Measurements from ENCODE around the gene PRKN. TPM values are rescaled to one million over a fixed set of nuclear protein-coding genes. Genes with fewer than 3 reads are reported as not detected.

PRKN gene
- total and polyA plus RNA-seq, 2 donors (not counting 3 experiments of a cell fraction or from before 2014, with no cell fraction given) = 0.06 TPM; not detected in 1

- FAIRE-seq (no peak), DNase-seq (ENCODE audit: low read depth, low spot score) (no peak)
- H3K4me2 ChIP-seq (ENCODE audit: insufficient read depth, low read length) = no peak overlapping the region
- H3K79me2 ChIP-seq (ENCODE audit: control insufficient read depth, insufficient read depth, low read length) = no peaks in the 10 kb centered on the region
- POLR2A ChIA-PET = no interaction called here
- intact Hi-C loops (cut with micrococcal nuclease) = no loop called here
- CTCF ChIA-PET = no interaction called here
- no peak overlapping the region for H3K4me3 ChIP-seq (replicated peaks in 1 of 3; ENCODE audit: insufficient read depth in 1 of 3, low read depth in 1 of 3, low read length in 3 of 3)
- H2AFZ ChIP-seq (ENCODE audit: low read depth, low read length) = no peak overlapping the region
- H3K36me3 ChIP-seq (ENCODE audit: control insufficient read depth in 2 of 2, extremely low read depth in 1 of 2, insufficient read depth in 2 of 2, low read length in 2 of 2) = no peaks in the 10 kb centered on the region
- no peaks in the 10 kb centered on the region for H3K27me3 ChIP-seq (ENCODE audit: control insufficient read depth in 2 of 2, insufficient read depth in 2 of 2, low read length in 2 of 2)
- no peak for TF ChIP-seq GATA2 (IDR thresholded peaks at IDR 0.05; ENCODE audit: insufficient read depth, insufficient read length, low read depth, low read length)
- no peak for TF ChIP-seq POLR2A (IDR thresholded peaks at IDR 0.05; ENCODE audit: low read depth, low read length)
- no peak overlapping the region for H3K27ac ChIP-seq (ENCODE audit: insufficient read depth, low read depth, low read length)
- H3K9me1 ChIP-seq (replicated peaks; ENCODE audit: control insufficient read depth, extremely low read depth, insufficient read depth, low read length) = no peaks in the 10 kb centered on the region
- no peak overlapping the region for H3K9ac ChIP-seq (replicated peaks; ENCODE audit: extremely low read depth, insufficient read depth, low read length)
- no peaks in the 10 kb centered on the region for H4K20me1 ChIP-seq (replicated peaks; ENCODE audit: control insufficient read depth, extremely low read depth, insufficient read depth, low read length)
- dilution Hi-C loops (cut with MboI; ENCODE audit: extremely low pct_ligation_motif_present, low sequenced_read_pairs) = no loop called here
- no TSS peak for BruUV-seq (replicated peaks)
- no peaks in the 10 kb centered on the region for H3K9me3 ChIP-seq (replicated peaks; ENCODE audit: control insufficient read depth, insufficient read depth, low read length)
- H3K4me1 ChIP-seq (ENCODE audit: control insufficient read depth, extremely low read depth, insufficient read depth, low read length) = no peaks in the 10 kb centered on the region
Observed at GRCh38 chr6:161422710-161423680, 1304.6 kb downstream of the PRKN start.

GRCh38 chr6:161418463-161418945 lies 1309.1 kb downstream of the PRKN start:
- H3K36me3 ChIP-seq (ENCODE audit: control insufficient read depth in 2 of 2, extremely low read depth in 1 of 2, insufficient read depth in 2 of 2, low read length in 2 of 2) = no peaks in the 10 kb centered on the region
- ChIA-PET POLR2A (no interaction called here), CTCF (interaction anchor here (0.5 to 2.7 kb wide), 40 partner anchors 8 to 1998 kb away, joined by 3 to 19 read pairs (median 4); no protein-coding TSS in a partner anchor)
- H3K79me2 ChIP-seq (ENCODE audit: control insufficient read depth, insufficient read depth, low read length) = no peaks in the 10 kb centered on the region
- peak; percentile 73 for DNase-seq (ENCODE audit: low read depth, low spot score)
- H3K9ac ChIP-seq (replicated peaks; ENCODE audit: extremely low read depth, insufficient read depth, low read length) = no peak overlapping the region
- FAIRE-seq = peak; percentile 67
- H3K27me3 ChIP-seq (ENCODE audit: control insufficient read depth in 2 of 2, insufficient read depth in 2 of 2, low read length in 2 of 2) = no peaks in the 10 kb centered on the region
- H3K9me3 ChIP-seq (replicated peaks; ENCODE audit: control insufficient read depth, insufficient read depth, low read length) = no peaks in the 10 kb centered on the region
- intact Hi-C loops (cut with micrococcal nuclease) = loop anchor here (1.0 to 10.0 kb wide), 4 partner anchors 80 to 766 kb away; no protein-coding TSS in a partner anchor
- no peaks in the 10 kb centered on the region for H4K20me1 ChIP-seq (replicated peaks; ENCODE audit: control insufficient read depth, extremely low read depth, insufficient read depth, low read length)
- dilution Hi-C loops (cut with MboI; ENCODE audit: extremely low pct_ligation_motif_present, low sequenced_read_pairs) = no loop called here
- no peak overlapping the region for H3K4me2 ChIP-seq (ENCODE audit: insufficient read depth, low read length)
- H2AFZ ChIP-seq (ENCODE audit: low read depth, low read length) = no peak overlapping the region
- no TSS peak for BruUV-seq (replicated peaks)
- TF ChIP-seq EZH2 (IDR thresholded peaks at IDR 0.05; ENCODE audit: borderline replicate concordance, low read depth, low read length, severe bottlenecking) (no peak), MYC (IDR thresholded peaks at IDR 0.05; ENCODE audit: low read depth, low read length) (no peak), CTCF (IDR thresholded peaks at IDR 0.05; ENCODE audit: extremely low read depth in 1 of 2, insufficient read depth in 1 of 2, low read depth in 1 of 2, low read length in 2 of 2) (peak; percentile 45 to 50), POLR2A (IDR thresholded peaks at IDR 0.05; ENCODE audit: low read depth, low read length) (no peak)
- no peak overlapping the region for H3K4me3 ChIP-seq (replicated peaks in 1 of 3; ENCODE audit: insufficient read depth in 1 of 3, low read depth in 1 of 3, low read length in 3 of 3)
- no peaks in the 10 kb centered on the region for H3K9me1 ChIP-seq (replicated peaks; ENCODE audit: control insufficient read depth, extremely low read depth, insufficient read depth, low read length)
- no peak overlapping the region for H3K27ac ChIP-seq (ENCODE audit: insufficient read depth, low read depth, low read length)
- H3K4me1 ChIP-seq (ENCODE audit: control insufficient read depth, extremely low read depth, insufficient read depth, low read length) = no peaks in the 10 kb centered on the region

Measured in endothelial cell of umbilical vein (primary cell).